IMR-90 (cell line): ENCODE data around the gene INPP4A. TPM values are rescaled to one million over a fixed set of nuclear protein-coding genes. Genes with fewer than 3 reads are reported as not detected.
A peak's percentile ranks its signal among the peaks of the same experiment; 100 is the strongest.

ENCODE experiments used
- ATAC-seq: fragments of 200-7000 bp; cut with Tn5 transposase; 2 replicates; pipeline ENCODE4 v1.9.1; 2020; ENCODE audit warnings: low read depth, mild to moderate bottlenecking, moderate library complexity
- BruUV-seq: library from RNA; stranded (reverse); fragments of 400-500 nt; replicated peaks from 2 replicates; lab custom pipeline; 2021; lab: Mats Ljungman, UMichigan
- CTCF ChIA-PET: fragments of 300-600 bp; formaldehyde crosslinking; extraction: SDS; loops from one replicate; lab custom pipeline; 2021; ENCODE audit warnings: antibody characterized with exemption; lab: Yijun Ruan, JAX
- POLR2A ChIA-PET: fragments of 300-600 bp; sonication (Branson Sonifier 250); formaldehyde crosslinking; loops from one replicate; lab custom pipeline; 2022; ENCODE audit warnings: antibody characterized with exemption; ENCODE audit not compliant: unreplicated experiment; lab: Charles Lee
- DNase-seq: peaks from one replicate; pipeline ENCODE4 v3.0.0; 2013
- H2AFZ ChIP-seq: replicated peaks from 2 replicates; pipeline ENCODE3; 2013; ENCODE audit warnings: low read length, mild to moderate bottlenecking; ENCODE audit not compliant: poor library complexity
- H2AK5ac ChIP-seq: 2 replicates; pipeline ENCODE4 v1.6.1; 2013; ENCODE audit warnings: low read depth, low read length, inconsistent platforms
- H2AK9ac ChIP-seq: replicated peaks from 2 replicates; pipeline ENCODE3; 2013; ENCODE audit warnings: mild to moderate bottlenecking, low read depth, low read length, moderate library complexity; ENCODE audit not compliant: poor library complexity
- H2BK120ac ChIP-seq: 2 replicates; pipeline ENCODE4 v1.6.1; 2013; ENCODE audit warnings: low read depth, low read length, inconsistent platforms
- H2BK15ac ChIP-seq: 3 replicates; pipeline ENCODE4 v1.6.1; 2013; ENCODE audit warnings: low read depth, low read length, inconsistent platforms
- H2BK20ac ChIP-seq: 2 replicates; pipeline ENCODE4 v1.6.1; 2013; ENCODE audit warnings: low read depth, mild to moderate bottlenecking, inconsistent platforms, low read length, moderate library complexity
- H2BK5ac ChIP-seq: 2 replicates; pipeline ENCODE4 v1.6.1; 2013; ENCODE audit warnings: mild to moderate bottlenecking, low read depth, low read length, inconsistent platforms; ENCODE audit not compliant: poor library complexity, severe bottlenecking
- H3K14ac ChIP-seq: replicated peaks from 2 replicates; pipeline ENCODE4 v1.6.1; 2013; ENCODE audit warnings: low read depth, low read length, inconsistent platforms
- H3K18ac ChIP-seq: 2 replicates; pipeline ENCODE4 v1.6.1; 2013; ENCODE audit warnings: low read depth, low read length, control low read depth
- H3K23ac ChIP-seq: 2 replicates; pipeline ENCODE4 v1.6.1; 2013; ENCODE audit warnings: low read depth, low read length, inconsistent platforms
- H3K27ac ChIP-seq: 2 replicates; pipeline ENCODE4 v1.5.1; 2013; ENCODE audit warnings: mild to moderate bottlenecking, control low read depth, low read length; ENCODE audit not compliant: insufficient read depth
- H3K27me3 ChIP-seq: 2 replicates; pipeline ENCODE4 v1.6.1; 2013; ENCODE audit warnings: low read length; ENCODE audit not compliant: control insufficient read depth, insufficient read depth
- H3K36me3 ChIP-seq: 2 replicates; pipeline ENCODE4 v1.6.1; 2013; ENCODE audit warnings: low read length, mixed read lengths; ENCODE audit not compliant: control insufficient read depth, insufficient read depth
- H3K4ac ChIP-seq: 2 replicates; pipeline ENCODE4 v1.6.1; 2013; ENCODE audit warnings: low read depth, low read length, inconsistent platforms
- H3K4me1 ChIP-seq: 2 replicates; pipeline ENCODE4 v1.6.1; 2013; ENCODE audit warnings: low read length, mixed read lengths; ENCODE audit not compliant: control insufficient read depth, insufficient read depth
- H3K4me2 ChIP-seq: 2 replicates; pipeline ENCODE4 v1.6.1; 2013; ENCODE audit warnings: low read depth, mild to moderate bottlenecking, control low read depth, low read length, moderate library complexity
- H3K4me3 ChIP-seq: 2 replicates; pipeline ENCODE4 v1.5.1; 2013; ENCODE audit warnings: low read depth, mild to moderate bottlenecking, control low read depth, low read length, moderate library complexity; ENCODE audit not compliant: insufficient read depth
- H3K56ac ChIP-seq: 2 replicates; pipeline ENCODE4 v1.6.1; 2013; ENCODE audit warnings: low read length, inconsistent platforms; ENCODE audit not compliant: insufficient read depth; ENCODE audit errors: extremely low read depth
- H3K79me1 ChIP-seq, 2 experiments: 2 replicates each; pipeline ENCODE4 v1.6.1; 2013; ENCODE audit warnings: low read length in 2 of 2, inconsistent platforms in 1 of 2, low read depth in 1 of 2
- H3K9ac ChIP-seq: 2 replicates; pipeline ENCODE4 v1.6.1; 2013; ENCODE audit warnings: low read depth, low read length, control low read depth
- H3K9me1 ChIP-seq: 2 replicates; pipeline ENCODE4 v1.6.1; 2013; ENCODE audit warnings: low read length, inconsistent platforms; ENCODE audit not compliant: insufficient read depth
- H3K9me3 ChIP-seq: 2 replicates; pipeline ENCODE4 v1.6.1; 2013; ENCODE audit warnings: low read length; ENCODE audit not compliant: control insufficient read depth, insufficient read depth
- H4K20me1 ChIP-seq: 2 replicates; pipeline ENCODE4 v1.6.1; 2013; ENCODE audit warnings: low read length, inconsistent platforms; ENCODE audit not compliant: insufficient read depth
- H4K5ac ChIP-seq: 2 replicates; pipeline ENCODE4 v1.6.1; 2013; ENCODE audit warnings: mild to moderate bottlenecking, low read depth, low read length, control low read depth
- H4K8ac ChIP-seq, 2 experiments: 2 replicates each; pipeline ENCODE4 v1.6.1; 2013; ENCODE audit warnings: low read depth in 2 of 2, low read length in 2 of 2, control low read depth in 1 of 2, inconsistent platforms in 1 of 2
- H4K91ac ChIP-seq: 2 replicates; pipeline ENCODE4 v1.6.1; 2013; ENCODE audit warnings: low read depth, low read length, inconsistent platforms; ENCODE audit not compliant: insufficient read depth
- BHLHE40 ChIP-seq: fragments of 150-350 bp; IDR thresholded peaks from 2 replicates; pipeline ENCODE4 v1.6.1; 2016; ENCODE audit warnings: mild to moderate bottlenecking, low read depth, low read length
- CHD1 ChIP-seq: IDR thresholded peaks from 2 replicates; pipeline ENCODE4 v1.6.1; 2012; ENCODE audit warnings: low read depth, low read length, improper control_type of control experiment
- CTCF ChIP-seq: conservative IDR thresholded peaks from 2 replicates; pipeline ENCODE4 v1.5.1; 2012; ENCODE audit warnings: mild to moderate bottlenecking, low read depth, low read length, improper control_type of control experiment
- ELK1 ChIP-seq: fragments of 150-350 bp; IDR thresholded peaks from 2 replicates; pipeline ENCODE4 v1.6.1; 2016; ENCODE audit warnings: low read depth, mild to moderate bottlenecking, low read length, moderate library complexity, borderline replicate concordance
- FOS ChIP-seq: fragments of 150-350 bp; IDR thresholded peaks from 2 replicates; pipeline ENCODE4 v1.6.1; 2016; ENCODE audit warnings: low read depth, low read length
- MAFK ChIP-seq: IDR thresholded peaks from 2 replicates; pipeline ENCODE4 v1.6.1; 2012; ENCODE audit warnings: low read depth, low read length, improper control_type of control experiment
- MAZ ChIP-seq: IDR thresholded peaks from 2 replicates; pipeline ENCODE4 v1.6.1; 2012; ENCODE audit warnings: low read depth, mild to moderate bottlenecking, low read length, improper control_type of control experiment, moderate library complexity, borderline replicate concordance
- MXI1 ChIP-seq: IDR thresholded peaks from 2 replicates; pipeline ENCODE4 v1.6.1; 2012; ENCODE audit warnings: low read depth, mild to moderate bottlenecking, low read length, moderate library complexity, borderline replicate concordance
- NFE2L2 ChIP-seq: fragments of 150-350 bp; IDR thresholded peaks from 2 replicates; pipeline ENCODE4 v1.6.1; 2016; ENCODE audit warnings: low read depth, mild to moderate bottlenecking, low read length
- POLR2A ChIP-seq: IDR thresholded peaks from 2 replicates; pipeline ENCODE4 v1.6.1; 2012; ENCODE audit warnings: mild to moderate bottlenecking, low read depth, low read length
- RAD21 ChIP-seq: IDR thresholded peaks from 2 replicates; pipeline ENCODE4 v1.6.1; 2012; ENCODE audit warnings: low read length, improper control_type of control experiment
- SMC3 ChIP-seq: fragments of 150-350 bp; IDR thresholded peaks from 2 replicates; pipeline ENCODE4 v1.6.1; 2016; ENCODE audit warnings: low read depth, mild to moderate bottlenecking, antibody characterized with exemption, low read length, moderate library complexity
- USF2 ChIP-seq: fragments of 150-350 bp; IDR thresholded peaks from 2 replicates; pipeline ENCODE4 v1.6.1; 2017; ENCODE audit warnings: mild to moderate bottlenecking, antibody characterized with exemption, low read length, low read depth
- WGBS, 2 experiments: methylation state at CpG; one replicate each; pipeline versions ENCODE4 v1.1.5 to v1.1.7; 2013; ENCODE audit warnings: missing lambda C conversion rate in 2 of 2; ENCODE audit not compliant: insufficient read length in 1 of 2; ENCODE audit errors: extremely low coverage in 2 of 2; 5-methylcytosine and 5-hydroxymethylcytosine counted together
- dilution Hi-C: fragments of 300-500 bp; cut with HindIII; formaldehyde crosslinking; loops from one replicate; pipeline ENCODE4 v1.14.3; 2018; ENCODE audit warnings: low sequenced_read_pairs; ENCODE audit not compliant: unreplicated experiment
- in situ Hi-C: fragments of 300-500 bp; cut with MboI; formaldehyde crosslinking; loops from 3 replicates; pipeline ENCODE4 v1.14.3; 2019; ENCODE audit warnings: low sequenced_read_pairs, inconsistent platforms, mixed read lengths
- intact Hi-C: fragments of 100-400 bp; cut with micrococcal nuclease; formaldehyde crosslinking; loops from 2 replicates; pipeline ENCODE4 v1.10.0; 2022
- polyA plus RNA-seq, 3 experiments: library from polyadenylated mRNA; depleted of rRNA; stranded (reverse); fragments of >200 nt; gene quantifications; 2 replicates each; pipeline ENCODE4 v1.2.3, GENCODE V29; 2012; ENCODE audit warnings: low replicate concordance in 1 of 3
- total RNA-seq: library from RNA; depleted of rRNA; stranded (reverse); fragments of >200 nt; gene quantifications from 2 replicates; pipeline ENCODE4 v1.2.3, GENCODE V29; 2012

INPP4A gene
- total and polyA plus RNA-seq, 2 of the 4 experiments (the other 2 are of a cell fraction): 14.5 to 27.1 TPM

GRCh38 chr2:98445683-98446581 is 1.3 kb downstream of the INPP4A start:
- intact Hi-C loops (loop anchor here (10.0 kb wide), 1 partner anchor 159 kb away; the partner anchor contains the start of genes COA5 and UNC50), dilution Hi-C loops (no loop called here), in situ Hi-C loops (no loop called here)
- Histone ChIP-seq H2BK20ac (no peak overlapping the region), H4K20me1 (peaks cover 23% of the 10 kb centered on the region), H3K9me3 (no peaks in the 10 kb centered on the region), H2BK5ac (no peak overlapping the region), H3K4me3 (peak overlapping the region; percentile 87), H3K4me2 (peak overlapping the region; percentile 92), H2AK9ac (peak overlapping the region; percentile 55), H3K4me1 (peaks cover 6% of the 10 kb centered on the region), H3K9me1 (peaks cover 8% of the 10 kb centered on the region), H4K5ac (no peak overlapping the region; the same call in 1 of the 2 replicates), H3K27me3 (no peaks in the 10 kb centered on the region), H2BK15ac (no peak overlapping the region), H2AFZ (peak overlapping the region; percentile 76), H3K36me3 (no peaks in the 10 kb centered on the region), H3K27ac (peak overlapping the region; percentile 30), H4K8ac (peak overlapping the region in 1 of 2 experiments; percentile 48; a peak in 1 of 4 replicates), H3K4ac (no peak overlapping the region; the same call in 1 of the 2 replicates), H2BK120ac (no peak overlapping the region), H3K14ac (peak overlapping the region; percentile 56), H3K23ac (peak overlapping the region; percentile 63; the same call in 1 of the 2 replicates), H3K79me1 (peaks cover 17 to 46% of the 10 kb centered on the region in 2 experiments; a peak in 3 of 4 replicates), H3K18ac (no peak overlapping the region), H2AK5ac (no peak overlapping the region; the same call in 1 of the 2 replicates), H4K91ac (no peak overlapping the region), H3K56ac (peak overlapping the region; percentile 19; the same call in 1 of the 2 replicates), H3K9ac (peak overlapping the region; percentile 67)
- DNase-seq (no peak), ATAC-seq (peak; percentile 3; the same call in 1 of the 2 replicates)
- POLR2A ChIA-PET: interaction anchor here (0.5 kb wide), 1 partner anchor 12 kb away, joined by 4 read pairs; no protein-coding TSS in a partner anchor
- CTCF ChIA-PET: no interaction called here
- WGBS, 2 experiments: 53% methylated on average over 4 of the region's 19 CpGs; no CpG with 5 or more reads in 1 of the 2 experiments
- BruUV-seq: no TSS peak
- TF ChIP-seq RAD21: no peak
- TF ChIP-seq MAFK: no peak
- no peak for TF ChIP-seq BHLHE40
- no peak for TF ChIP-seq MAZ
- no peak for TF ChIP-seq FOS
- TF ChIP-seq MXI1: no peak
- no peak for TF ChIP-seq ELK1
- no peak for TF ChIP-seq NFE2L2
- TF ChIP-seq POLR2A: no peak
- no peak for TF ChIP-seq CHD1
- TF ChIP-seq CTCF: no peak
- no peak for TF ChIP-seq USF2
- no peak for TF ChIP-seq SMC3
